Tibial nerve (tissue), 4 donors: ENCODE data around the gene L3MBTL4. TPM values are rescaled to one million over a fixed set of nuclear protein-coding genes. Genes with fewer than 3 reads are reported as not detected.

Experiments
- DNase-seq, 2 donors: peaks; one replicate each; pipeline ENCODE4 v3.0.0-alpha.2; 2019; ENCODE audit warnings: low spot score in 2 of 2
- H3K27ac ChIP-seq, 4 donors: fragments of 200-600 bp; sonication (generic) in 3 of 4; one replicate each; pipeline ENCODE4 v1.5.1; 2017 to 2019; ENCODE audit warnings: mild to moderate bottlenecking in 1 of 4
- H3K27me3 ChIP-seq, 2 donors: fragments of 200-600 bp; sonication (generic) in 1 of 2; one replicate each; pipeline versions ENCODE4 v1.5.1 to v1.6.0; 2017 to 2019
- H3K36me3 ChIP-seq, 3 donors: fragments of 200-600 bp; sonication (generic); one replicate each; pipeline ENCODE4 v1.5.1; 2018 to 2019
- H3K4me1 ChIP-seq, 4 donors: fragments of 200-600 bp; sonication (generic) in 3 of 4; one replicate each; pipeline ENCODE4 v1.5.1; 2017 to 2019
- H3K4me3 ChIP-seq, 4 donors: fragments of 200-600 bp; sonication (generic) in 3 of 4; one replicate each; pipeline ENCODE4 v1.5.1; 2017 to 2019; ENCODE audit warnings: mild to moderate bottlenecking in 1 of 4, moderate library complexity in 1 of 4
- H3K9me3 ChIP-seq, 4 donors: fragments of 200-600 bp; sonication (generic) in 3 of 4; one replicate each; pipeline ENCODE4 v1.5.1; 2017 to 2019
- EP300 ChIP-seq, 2 donors: sonication (generic); formaldehyde crosslinking; IDR thresholded peaks; one replicate each; pipeline ENCODE4 v1.6.1; 2017; ENCODE audit warnings: antibody characterized with exemption in 2 of 2, mild to moderate bottlenecking in 1 of 2
- POLR2A ChIP-seq, 2 donors: fragments of 450-650 bp; IDR thresholded peaks; one replicate each; pipeline ENCODE4 v1.6.1; 2017; ENCODE audit warnings: antibody characterized with exemption in 2 of 2, mild to moderate bottlenecking in 2 of 2, moderate library complexity in 2 of 2
- WGBS, 2 donors: methylation state at CpG; one replicate each; pipeline ENCODE4 v1.1.5; 2018; 5-methylcytosine and 5-hydroxymethylcytosine counted together
- total RNA-seq, 4 donors: library from RNA; depleted of rRNA; stranded (reverse); fragments of >200 nt; gene quantifications; one replicate each; pipeline ENCODE4 v1.1.0, GENCODE V29; 2016
- TF ChIP-seq, protein P1 (sequence below), 5 experiments: fragments of 200-600 bp in 3 of 5; fragments of 450-650 bp in 2 of 5; sonication (generic) in 3 of 5; IDR thresholded peaks; one replicate each; pipeline ENCODE4 v1.5.1; 2016 to 2019; ENCODE audit warnings: antibody characterized with exemption in 5 of 5, mild to moderate bottlenecking in 3 of 5, moderate library complexity in 2 of 5

The L3MBTL4 gene
- total RNA-seq, 4 donors from 2014 or later: 6.3 to 9.0 (median 8.1) TPM

DNA sequence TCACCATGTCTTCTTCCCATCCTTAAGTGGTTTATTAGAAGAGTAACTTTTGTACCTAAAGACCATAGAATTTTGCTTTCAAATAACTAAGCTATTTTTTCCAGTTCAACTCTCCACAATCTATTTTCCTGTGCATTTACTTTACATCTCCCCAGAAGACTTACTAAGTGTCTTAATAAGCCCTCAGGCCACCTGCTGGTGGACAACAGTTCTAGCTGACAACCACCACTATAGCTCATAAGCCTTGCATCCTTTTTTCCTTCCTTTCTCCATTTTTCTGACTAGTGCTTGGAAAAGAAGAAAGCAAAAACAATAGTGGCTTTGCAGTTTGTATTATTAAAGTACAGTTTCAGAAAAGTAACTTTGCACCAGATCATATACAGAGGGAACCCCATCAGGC is 369.9 kb downstream of the L3MBTL4 start:
- H3K36me3 ChIP-seq: no peaks in the 10 kb centered on the region

DNA sequence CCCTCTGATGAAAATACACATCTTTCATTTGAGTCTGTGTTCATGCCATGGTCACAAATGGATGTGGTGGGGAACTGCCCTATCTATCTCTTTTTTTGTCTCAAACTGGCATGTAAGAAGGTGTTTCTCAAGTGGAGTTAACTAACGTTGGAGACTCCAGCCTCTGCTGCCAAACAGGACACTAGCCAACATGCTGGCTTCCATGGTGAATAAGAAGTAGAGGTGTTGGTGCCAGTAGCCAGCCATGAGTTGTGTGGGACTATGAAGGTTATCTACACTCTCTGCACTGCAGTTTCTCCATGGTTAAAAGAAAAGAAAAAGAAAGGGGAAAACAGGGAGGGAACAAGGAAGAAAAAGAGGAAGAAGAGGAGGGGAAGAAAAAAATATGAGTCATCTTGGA is 370.4 kb downstream of the L3MBTL4 start:
- WGBS, 2 donors: 73 to 86% methylated on average over 1 of the region's 1 CpG
- TF ChIP-seq, protein P1, sequence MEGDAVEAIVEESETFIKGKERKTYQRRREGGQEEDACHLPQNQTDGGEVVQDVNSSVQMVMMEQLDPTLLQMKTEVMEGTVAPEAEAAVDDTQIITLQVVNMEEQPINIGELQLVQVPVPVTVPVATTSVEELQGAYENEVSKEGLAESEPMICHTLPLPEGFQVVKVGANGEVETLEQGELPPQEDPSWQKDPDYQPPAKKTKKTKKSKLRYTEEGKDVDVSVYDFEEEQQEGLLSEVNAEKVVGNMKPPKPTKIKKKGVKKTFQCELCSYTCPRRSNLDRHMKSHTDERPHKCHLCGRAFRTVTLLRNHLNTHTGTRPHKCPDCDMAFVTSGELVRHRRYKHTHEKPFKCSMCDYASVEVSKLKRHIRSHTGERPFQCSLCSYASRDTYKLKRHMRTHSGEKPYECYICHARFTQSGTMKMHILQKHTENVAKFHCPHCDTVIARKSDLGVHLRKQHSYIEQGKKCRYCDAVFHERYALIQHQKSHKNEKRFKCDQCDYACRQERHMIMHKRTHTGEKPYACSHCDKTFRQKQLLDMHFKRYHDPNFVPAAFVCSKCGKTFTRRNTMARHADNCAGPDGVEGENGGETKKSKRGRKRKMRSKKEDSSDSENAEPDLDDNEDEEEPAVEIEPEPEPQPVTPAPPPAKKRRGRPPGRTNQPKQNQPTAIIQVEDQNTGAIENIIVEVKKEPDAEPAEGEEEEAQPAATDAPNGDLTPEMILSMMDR (IDR thresholded peaks at IDR 0.05): no peak
- no peak for TF ChIP-seq POLR2A (IDR thresholded peaks at IDR 0.05)
- TF ChIP-seq EP300 (IDR thresholded peaks at IDR 0.05): no peak

More for the DNA sequence above, 369.9 kb downstream of the L3MBTL4 start:
- no peak for DNase-seq
- Histone ChIP-seq H3K27ac (no peak overlapping the region), H3K9me3 (peaks cover 0 to 40% (median 0%) of the 10 kb centered on the region in 4 donors), H3K4me3 (no peak overlapping the region), H3K4me1 (no peaks in the 10 kb centered on the region), H3K27me3 (no peaks in the 10 kb centered on the region)
- TF ChIP-seq EP300 (IDR thresholded peaks at IDR 0.05) (no peak), POLR2A (IDR thresholded peaks at IDR 0.05) (no peak)
- TF ChIP-seq, protein P1 (IDR thresholded peaks at IDR 0.05): no peak

DNA sequence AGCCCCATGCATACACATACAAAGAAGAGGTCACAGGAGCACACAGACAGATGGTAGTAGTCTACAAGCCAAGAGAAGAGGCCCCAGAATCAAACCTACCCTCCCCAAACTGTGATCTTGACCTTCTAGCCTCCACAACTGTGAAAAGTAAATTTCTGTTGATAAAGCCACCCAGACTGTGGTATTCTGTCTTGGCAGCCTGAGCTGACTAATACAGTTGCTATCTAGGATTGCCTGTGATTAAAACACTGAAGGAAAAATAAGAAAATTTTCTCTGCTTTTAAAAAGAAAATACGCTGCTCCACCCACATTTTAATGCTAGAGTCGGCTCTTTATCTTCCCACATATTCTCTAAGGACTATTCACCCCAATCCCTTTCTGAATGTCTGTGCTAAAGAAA is 375.7 kb downstream of the L3MBTL4 start:
- TF ChIP-seq, protein P1 (IDR thresholded peaks at IDR 0.05): no peak
- TF ChIP-seq EP300 (IDR thresholded peaks at IDR 0.05) (no peak), POLR2A (IDR thresholded peaks at IDR 0.05) (no peak)

More for the DNA sequence above, 370.4 kb downstream of the L3MBTL4 start:
- Histone ChIP-seq H3K4me3 (no peak overlapping the region), H3K27ac (no peak overlapping the region), H3K36me3 (no peaks in the 10 kb centered on the region), H3K4me1 (no peaks in the 10 kb centered on the region), H3K9me3 (peaks cover 0 to 39% (median 0%) of the 10 kb centered on the region in 4 donors), H3K27me3 (no peaks in the 10 kb centered on the region)
- no peak for DNase-seq

DNA sequence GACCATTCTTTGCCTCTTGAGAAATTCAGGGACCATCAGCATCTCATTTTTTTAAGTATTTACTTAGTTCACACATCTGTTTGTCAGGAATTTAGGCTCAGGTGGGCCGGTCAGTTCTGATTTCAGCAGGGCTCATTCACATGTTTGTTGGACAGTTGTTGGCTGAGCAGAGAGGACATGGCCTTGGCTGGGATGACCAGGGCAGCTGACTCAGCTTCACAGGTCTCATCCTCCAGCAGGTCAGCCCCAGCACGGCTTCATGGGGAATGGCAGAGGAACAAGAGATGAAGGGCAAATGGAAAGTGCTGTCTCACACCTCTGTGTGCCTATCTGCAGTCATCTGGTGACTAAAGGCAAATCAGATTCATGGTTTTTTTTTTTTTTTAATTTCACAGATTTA is 383.3 kb downstream of the L3MBTL4 start:
- 52 to 78% methylated on average over 2 of the region's 2 CpGs for WGBS, 2 donors
- Histone ChIP-seq H3K36me3 (no peaks in the 10 kb centered on the region), H3K4me1 (peaks cover 0 to 9% (median 0%) of the 10 kb centered on the region in 4 donors), H3K9me3 (peaks cover 0 to 9% (median 2%) of the 10 kb centered on the region in 4 donors), H3K4me3 (peak overlapping the region in 1 of 4 donors; percentile 17), H3K27me3 (no peaks in the 10 kb centered on the region), H3K27ac (no peak overlapping the region)
- no peak for DNase-seq
- TF ChIP-seq POLR2A (IDR thresholded peaks at IDR 0.05) (no peak), EP300 (IDR thresholded peaks at IDR 0.05) (no peak)
- TF ChIP-seq, protein P1 (IDR thresholded peaks at IDR 0.05): no peak

More for the DNA sequence above, 375.7 kb downstream of the L3MBTL4 start:
- Histone ChIP-seq H3K4me3 (no peak overlapping the region), H3K27me3 (no peaks in the 10 kb centered on the region), H3K27ac (no peak overlapping the region), H3K36me3 (no peaks in the 10 kb centered on the region), H3K9me3 (peaks cover 0 to 46% (median 2%) of the 10 kb centered on the region in 4 donors), H3K4me1 (no peaks in the 10 kb centered on the region)
- WGBS, 2 donors: 60 to 70% methylated on average over 2 of the region's 2 CpGs
- no peak for DNase-seq

DNA sequence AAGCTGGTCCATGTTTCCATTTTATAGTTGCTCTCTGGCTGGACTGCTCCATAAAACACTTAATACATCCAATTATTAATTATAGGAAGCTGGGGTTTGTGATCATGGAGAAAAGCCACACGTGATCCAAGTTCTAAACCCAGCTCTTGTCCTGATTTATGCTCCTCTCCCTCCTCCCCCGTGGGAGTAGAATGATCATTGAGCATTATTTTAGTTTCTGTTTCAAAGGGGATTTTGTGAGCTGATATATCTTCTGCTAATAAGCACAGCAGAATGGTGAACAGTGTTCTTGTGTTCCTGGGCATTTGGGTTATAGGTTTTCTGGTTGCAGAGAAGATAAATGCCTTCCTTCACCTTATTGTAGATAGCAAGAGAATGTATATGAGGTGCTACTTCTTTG is 383.7 kb downstream of the L3MBTL4 start:
- no peaks in the 10 kb centered on the region for H3K27me3 ChIP-seq
- H3K9me3 ChIP-seq: peaks cover 0 to 5% (median 1%) of the 10 kb centered on the region in 4 donors
- peaks cover 0 to 9% (median 0%) of the 10 kb centered on the region in 4 donors for H3K4me1 ChIP-seq
- peak overlapping the region in 1 of 4 donors; percentile 17 for H3K4me3 ChIP-seq
- no peak overlapping the region for H3K27ac ChIP-seq
- no peaks in the 10 kb centered on the region for H3K36me3 ChIP-seq
- no peak for DNase-seq
- TF ChIP-seq POLR2A (IDR thresholded peaks at IDR 0.05): no peak
- TF ChIP-seq, protein P1 (IDR thresholded peaks at IDR 0.05): no peak
- no peak for TF ChIP-seq EP300 (IDR thresholded peaks at IDR 0.05)
- 21 to 37% methylated on average over 2 of the region's 2 CpGs for WGBS, 2 donors
